ENCODE results near the gene INCENP.
"Not testable (repeated sequence)": the region's sequence is repeated elsewhere in the genome, so short reads cannot be mapped to it uniquely, and the experiment has no call there.

INCENP gene

DNA sequence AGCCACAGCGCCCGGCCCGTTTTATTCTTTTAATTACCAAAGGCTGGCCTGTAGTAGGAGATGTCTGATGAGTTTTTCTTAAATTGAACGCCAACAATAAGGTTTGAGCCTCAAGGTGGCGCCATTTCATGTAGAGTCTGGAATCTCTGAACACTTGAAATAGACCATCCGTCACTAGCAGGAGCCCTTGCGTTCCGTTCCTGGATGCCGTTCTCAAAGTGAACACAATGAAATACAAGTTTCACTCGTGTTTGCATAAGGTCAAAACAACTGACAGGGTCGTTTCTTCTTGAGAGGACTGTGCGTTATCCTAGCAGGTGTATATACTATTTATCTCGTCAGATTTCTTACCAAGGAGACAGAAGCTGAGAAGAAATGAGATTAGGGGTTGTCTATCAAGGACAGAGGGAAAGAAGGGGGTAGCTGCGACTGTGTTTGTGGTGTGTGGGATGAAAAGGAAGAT, 47.5 kb downstream of the INCENP start:
- peak; percentile 6 for DNase-seq (ENCODE audit: low read depth)

- no peak for DNase-seq (ENCODE audit: low read depth)
Measured at GRCh38 chr11:62172294-62172693, 48.5 kb downstream of the INCENP start.

GRCh38 chr11:62176766-62177165, 53.0 kb downstream of the INCENP start:
- DNase-seq (ENCODE audit: low read depth) = no peak

- DNase-seq (ENCODE audit: low read depth) = no peak
Measured at GRCh38 chr11:62179995-62180394, 56.2 kb downstream of the INCENP start.

DNA sequence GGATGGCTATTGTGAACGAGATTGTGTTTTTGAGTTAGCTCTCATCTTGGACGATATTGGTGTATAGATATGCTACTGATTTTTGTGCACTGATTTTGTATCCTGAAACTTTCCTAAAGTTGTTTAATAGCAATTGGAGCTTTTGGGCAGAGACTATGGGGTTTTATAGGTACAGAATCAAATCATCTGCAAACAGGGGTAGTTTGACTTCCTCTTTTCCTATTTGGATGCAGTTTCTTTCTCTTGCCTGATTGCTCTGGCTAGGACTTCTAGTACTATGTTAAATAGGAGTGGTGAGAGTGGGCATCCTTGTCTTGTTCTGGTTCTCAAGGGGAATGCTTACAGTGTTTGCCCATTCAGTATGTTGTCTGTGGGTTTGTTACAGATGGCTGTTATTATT, 57.3 kb downstream of the INCENP start:
- no peak for DNase-seq (ENCODE audit: low read depth)

GRCh38 chr11:62182147-62182891, 58.5 kb downstream of the INCENP start:
- DNase-seq (ENCODE audit: low read depth) = no peak

- no peak for DNase-seq (ENCODE audit: low read depth)
Measured at GRCh38 chr11:62186195-62186594, 62.4 kb downstream of the INCENP start.

- DNase-seq (ENCODE audit: low read depth) = no peak
Measured at GRCh38 chr11:62190011-62190410, 66.2 kb downstream of the INCENP start, which contains the start of gene SCGB1D1. SCGB1D1 (plus strand) TSS chr11:62190216; CDS start chr11:62190285, 69 bp downstream.

- no peak for DNase-seq (ENCODE audit: low read depth)
Measured at GRCh38 chr11:62193952-62194351, 70.1 kb downstream of the INCENP start.

GRCh38 chr11:62195010-62195409, 71.2 kb downstream of the INCENP start:
- DNase-seq (ENCODE audit: low read depth) = not testable (repeated sequence)

GRCh38 chr11:62195945-62196344, 72.1 kb downstream of the INCENP start:
- no peak for DNase-seq (ENCODE audit: low read depth)

DNA sequence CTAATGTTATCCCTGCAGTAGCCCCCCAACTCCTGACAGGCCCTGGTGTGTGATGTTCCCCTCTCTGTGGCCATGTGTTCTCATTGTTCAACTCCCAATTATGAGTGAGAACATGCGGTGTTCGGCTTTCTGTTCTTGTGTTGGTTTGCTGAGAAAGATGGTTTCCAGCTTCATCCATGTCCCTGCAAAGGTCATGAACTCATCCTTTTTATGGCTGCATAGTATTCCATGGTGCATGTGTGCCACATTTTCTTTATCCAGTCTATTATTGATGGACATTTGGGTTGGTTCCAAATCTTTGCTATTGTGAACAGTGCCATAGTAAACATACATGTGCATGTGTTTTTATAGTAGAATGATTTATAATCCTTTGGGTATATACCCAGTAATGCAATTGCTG, 73.6 kb downstream of the INCENP start:
- DNase-seq (ENCODE audit: low read depth) = not testable (repeated sequence)

GRCh38 chr11:62201376-62201775, 77.6 kb downstream of the INCENP start:
- DNase-seq (ENCODE audit: low read depth) = no peak
